ENCODE measurements around the gene MSI2. TPM values are rescaled to one million over a fixed set of nuclear protein-coding genes. Genes with fewer than 3 reads are reported as not detected.

The MSI2 gene
- total RNA-seq, 2 donors from 2014 or later: 88.3 to 114 TPM

- Histone ChIP-seq H3K4me1 (ENCODE audit: control insufficient read depth, insufficient read depth, low read length) (peaks cover 15% of the 10 kb centered on the region), H3K27me3 (ENCODE audit: control insufficient read depth, insufficient read depth, low read length, poor library complexity, severe bottlenecking) (no peaks in the 10 kb centered on the region), H3K4me3 (ENCODE audit: low read length) (no peak overlapping the region), H3K36me3 (ENCODE audit: control insufficient read depth, insufficient read depth, low read length) (no peaks in the 10 kb centered on the region), H3K9me3 (ENCODE audit: control insufficient read depth, low read length) (no peaks in the 10 kb centered on the region), H3K9ac (ENCODE audit: extremely low read depth, low read length, poor library complexity, severe bottlenecking) (no peak overlapping the region), H3K27ac (ENCODE audit: low read depth, low read length) (no peak overlapping the region)
- H3K27me3 Mint-ChIP-seq (ENCODE audit: insufficient read depth): no peaks in the 10 kb centered on the region
- H3K36me3 Mint-ChIP-seq (ENCODE audit: low read depth): no peaks in the 10 kb centered on the region
- peaks cover 72% of the 10 kb centered on the region for H3K4me1 Mint-ChIP-seq
- TF ChIP-seq CTCF (conservative IDR thresholded peaks at IDR 0.05): no peak
- H3K4me3 Mint-ChIP-seq: no peak overlapping the region
- WGBS, 2 experiments (ENCODE audit: insufficient coverage in 1 of 2, insufficient read length in 1 of 2): 92 to 98% methylated on average over 7 to 9 of the region's 9 CpGs
- no peaks in the 10 kb centered on the region for H3K9me3 Mint-ChIP-seq
- no peak for DNase-seq
- no peak overlapping the region for H3K27ac Mint-ChIP-seq
Observed at GRCh38 chr17:57567251-57567650, 310.9 kb downstream of the MSI2 start.

- H3K9me3 ChIP-seq (ENCODE audit: control insufficient read depth, low read length): no peaks in the 10 kb centered on the region
- Mint-ChIP-seq H3K36me3 (ENCODE audit: low read depth) (no peaks in the 10 kb centered on the region), H3K27ac (peak overlapping the region; percentile 53), H3K4me3 (no peak overlapping the region), H3K9me3 (no peaks in the 10 kb centered on the region), H3K4me1 (peaks cover 69% of the 10 kb centered on the region), H3K27me3 (ENCODE audit: insufficient read depth) (no peaks in the 10 kb centered on the region)
- peaks cover 15% of the 10 kb centered on the region for H3K4me1 ChIP-seq (ENCODE audit: control insufficient read depth, insufficient read depth, low read length)
- H3K36me3 ChIP-seq (ENCODE audit: control insufficient read depth, insufficient read depth, low read length): no peaks in the 10 kb centered on the region
- no peak overlapping the region for H3K9ac ChIP-seq (ENCODE audit: extremely low read depth, low read length, poor library complexity, severe bottlenecking)
- no peak overlapping the region for H3K4me3 ChIP-seq (ENCODE audit: low read length)
- TF ChIP-seq CTCF (conservative IDR thresholded peaks at IDR 0.05): no peak
- H3K27ac ChIP-seq (ENCODE audit: low read depth, low read length): no peak overlapping the region
- WGBS, 2 experiments (ENCODE audit: insufficient coverage in 1 of 2, insufficient read length in 1 of 2): 41 to 75% methylated on average over 2 to 3 of the region's 3 CpGs
- no peaks in the 10 kb centered on the region for H3K27me3 ChIP-seq (ENCODE audit: control insufficient read depth, insufficient read depth, low read length, poor library complexity, severe bottlenecking)
- peak; percentile 73 for DNase-seq
Observed at GRCh38 chr17:57568340-57568739, 312.0 kb downstream of the MSI2 start.

- peak overlapping the region; percentile 53 for H3K27ac Mint-ChIP-seq
- no peak overlapping the region for H3K9ac ChIP-seq (ENCODE audit: extremely low read depth, low read length, poor library complexity, severe bottlenecking)
- H3K36me3 ChIP-seq (ENCODE audit: control insufficient read depth, insufficient read depth, low read length): no peaks in the 10 kb centered on the region
- no peak overlapping the region for H3K27ac ChIP-seq (ENCODE audit: low read depth, low read length)
- TF ChIP-seq CTCF (conservative IDR thresholded peaks at IDR 0.05): no peak
- DNase-seq: no peak
- 88 to 100% methylated on average over 4 of the region's 4 CpGs for WGBS, 2 experiments (ENCODE audit: insufficient coverage in 1 of 2, insufficient read length in 1 of 2)
- H3K27me3 ChIP-seq (ENCODE audit: control insufficient read depth, insufficient read depth, low read length, poor library complexity, severe bottlenecking): no peaks in the 10 kb centered on the region
- H3K9me3 ChIP-seq (ENCODE audit: control insufficient read depth, low read length): no peaks in the 10 kb centered on the region
- peaks cover 15% of the 10 kb centered on the region for H3K4me1 ChIP-seq (ENCODE audit: control insufficient read depth, insufficient read depth, low read length)
- no peak overlapping the region for H3K4me3 ChIP-seq (ENCODE audit: low read length)
- H3K4me3 Mint-ChIP-seq: no peak overlapping the region
- no peaks in the 10 kb centered on the region for H3K27me3 Mint-ChIP-seq (ENCODE audit: insufficient read depth)
- H3K36me3 Mint-ChIP-seq (ENCODE audit: low read depth): no peaks in the 10 kb centered on the region
- H3K4me1 Mint-ChIP-seq: peaks cover 68% of the 10 kb centered on the region
- no peaks in the 10 kb centered on the region for H3K9me3 Mint-ChIP-seq
Observed at GRCh38 chr17:57569021-57569420, 312.7 kb downstream of the MSI2 start.

Data from endodermal cell (in vitro differentiated cells).